SH-SY5Y (cell line): Measurements from ENCODE around the gene PLPPR5.

Experiments used
- GATA2 ChIP-seq: IDR thresholded peaks from 2 replicates; pipeline ENCODE4 v1.6.1; 2011; ENCODE audit warnings: mild to moderate bottlenecking, low read depth, low read length
- GATA3 ChIP-seq: IDR thresholded peaks from 2 replicates; pipeline ENCODE4 v1.6.1; 2011; ENCODE audit warnings: low read depth, mild to moderate bottlenecking, low read length, moderate library complexity

GRCh38 chr1:98884864-98885263 lies 119.8 kb downstream of the PLPPR5 start:
- no peak for TF ChIP-seq GATA2
- no peak for TF ChIP-seq GATA3
